ENCODE measurements around the gene ETDB. TPM values are rescaled to one million over a fixed set of nuclear protein-coding genes. Genes with fewer than 3 reads are reported as not detected.

Gene ETDB
- total RNA-seq, 2 experiments from 2014 or later, result not detected

DNA sequence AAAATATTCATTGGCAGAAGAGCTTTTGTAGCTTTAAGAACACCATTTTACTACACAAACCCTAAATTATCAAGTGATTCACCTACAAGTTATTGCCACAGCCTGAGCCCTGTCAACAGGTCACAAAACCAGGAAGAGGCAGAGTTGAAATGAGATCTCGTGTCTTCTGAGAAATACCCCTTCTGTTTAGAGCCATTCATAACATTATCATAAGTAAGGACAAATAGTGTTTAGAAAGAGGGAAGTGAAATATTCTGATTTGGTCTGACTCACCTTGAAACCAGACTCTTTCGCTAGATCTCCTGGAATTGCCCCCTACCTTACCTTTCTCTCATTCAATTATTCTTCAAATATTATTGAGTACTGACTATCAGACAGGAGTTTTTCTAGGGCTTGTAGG lies 5.9 kb downstream of the ETDB start:
- Histone ChIP-seq H3K9me3 (ENCODE audit: low read length) (no peaks in the 10 kb centered on the region), H3K27ac (ENCODE audit: low read depth, low read length, poor library complexity, severe bottlenecking) (no peak overlapping the region), H3K4me1 (ENCODE audit: insufficient read depth, low read length, poor library complexity, severe bottlenecking) (no peaks in the 10 kb centered on the region), H4K20me1 (ENCODE audit: insufficient read depth, low read length) (no peaks in the 10 kb centered on the region), H3K4me3 (ENCODE audit: low read depth, low read length, poor library complexity, severe bottlenecking) (no peak overlapping the region), H3K79me2 (ENCODE audit: insufficient read depth, low read depth, low read length) (no peaks in the 10 kb centered on the region), H3K9me2 (ENCODE audit: insufficient read depth, low read length) (no peaks in the 10 kb centered on the region), H3K4me2 (ENCODE audit: low read length) (no peak overlapping the region), H3K36me3 (ENCODE audit: insufficient read depth, low read length) (no peaks in the 10 kb centered on the region), H2AFZ (ENCODE audit: low read length) (no peak overlapping the region)
- no TSS peak for BruUV-seq (replicated peaks)
- intact Hi-C loops (cut with micrococcal nuclease; ENCODE audit: unreplicated experiment), result no loop called here
- TF ChIP-seq, protein P1, sequence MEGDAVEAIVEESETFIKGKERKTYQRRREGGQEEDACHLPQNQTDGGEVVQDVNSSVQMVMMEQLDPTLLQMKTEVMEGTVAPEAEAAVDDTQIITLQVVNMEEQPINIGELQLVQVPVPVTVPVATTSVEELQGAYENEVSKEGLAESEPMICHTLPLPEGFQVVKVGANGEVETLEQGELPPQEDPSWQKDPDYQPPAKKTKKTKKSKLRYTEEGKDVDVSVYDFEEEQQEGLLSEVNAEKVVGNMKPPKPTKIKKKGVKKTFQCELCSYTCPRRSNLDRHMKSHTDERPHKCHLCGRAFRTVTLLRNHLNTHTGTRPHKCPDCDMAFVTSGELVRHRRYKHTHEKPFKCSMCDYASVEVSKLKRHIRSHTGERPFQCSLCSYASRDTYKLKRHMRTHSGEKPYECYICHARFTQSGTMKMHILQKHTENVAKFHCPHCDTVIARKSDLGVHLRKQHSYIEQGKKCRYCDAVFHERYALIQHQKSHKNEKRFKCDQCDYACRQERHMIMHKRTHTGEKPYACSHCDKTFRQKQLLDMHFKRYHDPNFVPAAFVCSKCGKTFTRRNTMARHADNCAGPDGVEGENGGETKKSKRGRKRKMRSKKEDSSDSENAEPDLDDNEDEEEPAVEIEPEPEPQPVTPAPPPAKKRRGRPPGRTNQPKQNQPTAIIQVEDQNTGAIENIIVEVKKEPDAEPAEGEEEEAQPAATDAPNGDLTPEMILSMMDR (conservative IDR thresholded peaks at IDR 0.05; ENCODE audit: low read length), result no peak
- TF ChIP-seq EZH2phosphoT487 (IDR thresholded peaks at IDR 0.05; ENCODE audit: borderline replicate concordance, low read depth, low read length), result no peak
- DNase-seq (ENCODE audit: low spot score), result peak; percentile 1
- ChIA-PET CTCF (ENCODE audit: unreplicated experiment) (no interaction called here), POLR2A (no interaction called here)

DNA sequence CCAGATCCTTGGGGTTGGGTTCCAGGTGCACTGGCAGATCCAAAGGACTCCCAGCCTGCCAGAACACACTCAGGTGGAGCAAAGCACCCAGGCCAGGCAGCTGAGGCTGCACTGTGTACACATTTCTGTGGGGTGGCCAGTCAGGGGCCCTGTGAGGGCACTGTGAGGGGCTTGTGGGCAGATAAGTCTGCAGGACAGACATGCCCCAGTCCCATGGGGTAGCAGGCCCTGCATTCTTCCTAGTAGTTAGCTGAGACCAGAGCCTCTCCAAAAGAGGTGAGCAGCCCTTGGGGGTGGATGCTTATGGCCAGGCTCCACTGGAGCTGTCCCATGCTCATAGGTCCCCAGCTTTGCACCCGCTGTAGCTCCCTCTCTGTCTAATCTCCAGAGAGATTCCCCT lies 7.6 kb downstream of the ETDB start:
- no peaks in the 10 kb centered on the region for H3K4me1 ChIP-seq (ENCODE audit: insufficient read depth, low read length, poor library complexity, severe bottlenecking)
- DNase-seq (ENCODE audit: low spot score), result no peak
- H3K4me3 ChIP-seq (ENCODE audit: low read depth, low read length, poor library complexity, severe bottlenecking), result no peak overlapping the region
- no peaks in the 10 kb centered on the region for H3K79me2 ChIP-seq (ENCODE audit: insufficient read depth, low read depth, low read length)
- ChIA-PET CTCF (ENCODE audit: unreplicated experiment) (no interaction called here), POLR2A (interaction anchor here (0.5 kb wide), 1 partner anchor 20 kb away, joined by 3 read pairs; no protein-coding TSS in a partner anchor)
- no peaks in the 10 kb centered on the region for H3K9me2 ChIP-seq (ENCODE audit: insufficient read depth, low read length)
- H3K4me2 ChIP-seq (ENCODE audit: low read length), result no peak overlapping the region
- no peak overlapping the region for H2AFZ ChIP-seq (ENCODE audit: low read length)
- H4K20me1 ChIP-seq (ENCODE audit: insufficient read depth, low read length), result no peaks in the 10 kb centered on the region
- no peaks in the 10 kb centered on the region for H3K9me3 ChIP-seq (ENCODE audit: low read length)
- TF ChIP-seq EZH2phosphoT487 (IDR thresholded peaks at IDR 0.05; ENCODE audit: borderline replicate concordance, low read depth, low read length), result no peak
- TF ChIP-seq, protein P1 (conservative IDR thresholded peaks at IDR 0.05; ENCODE audit: low read length), result no peak
- intact Hi-C loops (cut with micrococcal nuclease; ENCODE audit: unreplicated experiment), result no loop called here
- BruUV-seq (replicated peaks), result no TSS peak
- no peaks in the 10 kb centered on the region for H3K36me3 ChIP-seq (ENCODE audit: insufficient read depth, low read length)
- no peak overlapping the region for H3K27ac ChIP-seq (ENCODE audit: low read depth, low read length, poor library complexity, severe bottlenecking)

DNA sequence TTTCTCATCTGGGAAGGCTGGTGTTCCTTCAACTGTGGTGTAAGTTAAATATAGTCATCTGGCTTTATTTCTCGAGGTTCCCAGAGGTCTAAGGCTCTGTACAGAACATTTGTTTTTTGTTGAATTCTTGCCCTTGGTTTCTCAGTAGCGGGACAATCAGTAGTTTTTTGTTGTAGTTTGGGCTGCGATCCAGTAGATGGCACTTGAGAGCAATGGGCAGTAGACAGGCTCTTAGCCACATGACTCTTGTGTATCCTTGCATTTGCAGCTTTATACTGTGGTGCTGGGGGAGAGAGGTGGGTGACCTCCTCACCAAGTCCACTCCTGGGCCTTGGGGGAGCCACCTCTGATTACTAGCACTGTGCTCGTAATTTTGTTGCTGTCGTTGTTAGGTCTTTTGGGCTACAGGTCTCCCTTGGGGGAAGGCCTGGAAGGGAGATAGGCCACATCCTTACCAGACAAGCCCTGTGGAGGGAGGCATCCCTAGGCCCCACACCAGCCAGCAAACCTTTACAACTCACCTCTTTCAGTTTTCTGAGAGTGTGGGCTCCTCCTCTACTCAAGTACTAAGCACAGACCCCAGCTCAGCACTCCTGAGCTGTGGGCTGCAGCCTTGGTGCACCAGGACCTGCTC lies 8.1 kb downstream of the ETDB start:
- intact Hi-C loops (cut with micrococcal nuclease; ENCODE audit: unreplicated experiment), result no loop called here
- no peak for TF ChIP-seq EZH2phosphoT487 (IDR thresholded peaks at IDR 0.05; ENCODE audit: borderline replicate concordance, low read depth, low read length)
- TF ChIP-seq, protein P1 (conservative IDR thresholded peaks at IDR 0.05; ENCODE audit: low read length), result peak; percentile 74
- ChIA-PET POLR2A (interaction anchor here (0.5 kb wide), 1 partner anchor 19 kb away, joined by 3 read pairs; no protein-coding TSS in a partner anchor), CTCF (ENCODE audit: unreplicated experiment) (interaction anchor here (0.9 kb wide), 1 partner anchor 74 kb away, joined by 3 read pairs; no protein-coding TSS in a partner anchor)
- Histone ChIP-seq H3K9me2 (ENCODE audit: insufficient read depth, low read length) (no peaks in the 10 kb centered on the region), H3K4me3 (ENCODE audit: low read depth, low read length, poor library complexity, severe bottlenecking) (no peak overlapping the region), H3K4me1 (ENCODE audit: insufficient read depth, low read length, poor library complexity, severe bottlenecking) (no peaks in the 10 kb centered on the region), H3K27ac (ENCODE audit: low read depth, low read length, poor library complexity, severe bottlenecking) (no peak overlapping the region), H3K36me3 (ENCODE audit: insufficient read depth, low read length) (no peaks in the 10 kb centered on the region), H3K9me3 (ENCODE audit: low read length) (no peaks in the 10 kb centered on the region), H3K4me2 (ENCODE audit: low read length) (no peak overlapping the region), H2AFZ (ENCODE audit: low read length) (no peak overlapping the region), H3K79me2 (ENCODE audit: insufficient read depth, low read depth, low read length) (no peaks in the 10 kb centered on the region), H4K20me1 (ENCODE audit: insufficient read depth, low read length) (no peaks in the 10 kb centered on the region)
- no TSS peak for BruUV-seq (replicated peaks)
- peak; percentile 32 for DNase-seq (ENCODE audit: low spot score)

Measured in OCI-LY7 (cell line).